Sigmoid colon (tissue), 7 donors: Measurements from ENCODE around the gene IQCK. TPM values are rescaled to one million over a fixed set of nuclear protein-coding genes. Genes with fewer than 3 reads are reported as not detected.

ENCODE experiments used
- DNase-seq: peaks from one replicate; pipeline ENCODE4 v3.0.0-alpha.2; 2019
- H3K27ac ChIP-seq, 4 donors: fragments of 200-600 bp; sonication (generic); one replicate each; pipeline ENCODE4 v1.5.1; 2016 to 2019; ENCODE audit warnings: mild to moderate bottlenecking in 1 of 4
- H3K27me3 ChIP-seq, 3 donors: fragments of 200-600 bp; sonication (generic); one replicate each; pipeline ENCODE4 v1.5.1; 2019; ENCODE audit warnings: mild to moderate bottlenecking in 1 of 3
- H3K36me3 ChIP-seq, 4 donors: fragments of 200-600 bp; sonication (generic); one replicate each; pipeline ENCODE4 v1.5.1; 2016 to 2019
- H3K4me1 ChIP-seq, 4 donors: fragments of 200-600 bp; sonication (generic); one replicate each; pipeline ENCODE4 v1.5.1; 2017 to 2019
- H3K4me3 ChIP-seq, 4 donors: fragments of 200-600 bp; sonication (generic); one replicate each; pipeline ENCODE4 v1.5.1; 2017 to 2019; ENCODE audit warnings: mild to moderate bottlenecking in 2 of 4, moderate library complexity in 1 of 4
- H3K9me3 ChIP-seq, 4 donors: fragments of 200-600 bp in 3 of 4; sonication (generic) in 3 of 4; one replicate each; pipeline versions ENCODE4 v1.5.1 to v1.6.1; 2013 to 2019
- CTCF ChIP-seq, 4 experiments: fragments of 450-650 bp in 3 of 4; fragments of 200-600 bp in 1 of 4; IDR thresholded peaks; one replicate each; pipeline ENCODE4 v1.5.1; 2016 to 2019; ENCODE audit warnings: antibody characterized with exemption in 4 of 4, mild to moderate bottlenecking in 3 of 4, moderate library complexity in 2 of 4
- EP300 ChIP-seq, 4 donors: sonication (generic); formaldehyde crosslinking; IDR thresholded peaks; one replicate each; pipeline ENCODE4 v1.6.1; 2017; ENCODE audit warnings: antibody characterized with exemption in 4 of 4
- POLR2A ChIP-seq, 2 donors: fragments of 450-650 bp; IDR thresholded peaks; one replicate each; pipeline ENCODE4 v1.6.1; 2016; ENCODE audit warnings: antibody characterized with exemption in 2 of 2, mild to moderate bottlenecking in 2 of 2, moderate library complexity in 2 of 2
- POLR2AphosphoS5 ChIP-seq, 4 donors: sonication (generic); formaldehyde crosslinking; IDR thresholded peaks; one replicate each; pipeline ENCODE4 v1.6.1; 2017; ENCODE audit warnings: antibody characterized with exemption in 4 of 4
- WGBS, 2 donors: extraction: QIAGEN DNeasy Blood & Tissue Kit; methylation state at CpG; one replicate each; pipeline ENCODE4 v1.1.7; 2013; 5-methylcytosine and 5-hydroxymethylcytosine counted together
- intact Hi-C: fragments of 100-400 bp; cut with DNase I; formaldehyde crosslinking; loops from one replicate; pipeline ENCODE4 v1.15.1; 2023
- polyA plus RNA-seq, 3 donors: library from polyadenylated mRNA; stranded (reverse); fragments of 200-250 nt; gene quantifications; one replicate each; pipeline ENCODE4 v1.2.3, GENCODE V29; 2013
- total RNA-seq, 4 donors: library from RNA; depleted of rRNA; stranded (reverse); fragments of >200 nt; gene quantifications; one replicate each; pipeline ENCODE4 v1.1.0, GENCODE V29; 2016
- donor health status: healthy with polysubstance abuse.
- donor health status: Bipolar disorder and iron deficiency.
- donor health status: healthy.

Gene IQCK
- total and polyA plus RNA-seq, 7 donors: 5.1 to 16.6 (median 10.3) TPM

- intact Hi-C loops: no loop called here
- Histone ChIP-seq H3K9me3 (no peaks in the 10 kb centered on the region), H3K27ac (no peak overlapping the region), H3K27me3 (no peaks in the 10 kb centered on the region), H3K4me1 (no peaks in the 10 kb centered on the region), H3K4me3 (no peak overlapping the region), H3K36me3 (no peaks in the 10 kb centered on the region)
- WGBS, 2 donors: 81 to 86% methylated on average over 3 of the region's 3 CpGs
- no peak for TF ChIP-seq POLR2AphosphoS5 (IDR thresholded peaks at IDR 0.05)
- no peak for DNase-seq
Observed at GRCh38 chr16:19780321-19780720, 62.2 kb downstream of the IQCK start.

- no peak for DNase-seq
- H3K4me1 ChIP-seq: no peaks in the 10 kb centered on the region
- no peaks in the 10 kb centered on the region for H3K9me3 ChIP-seq
- 92 to 93% methylated on average over 6 of the region's 6 CpGs for WGBS, 2 donors
- no peaks in the 10 kb centered on the region for H3K27me3 ChIP-seq
- intact Hi-C loops: no loop called here
- TF ChIP-seq EP300 (IDR thresholded peaks at IDR 0.05) (no peak), CTCF (IDR thresholded peaks at IDR 0.05) (no peak), POLR2A (IDR thresholded peaks at IDR 0.05) (no peak), POLR2AphosphoS5 (IDR thresholded peaks at IDR 0.05) (no peak)
- no peak overlapping the region for H3K27ac ChIP-seq
- no peak overlapping the region for H3K4me3 ChIP-seq
- no peaks in the 10 kb centered on the region for H3K36me3 ChIP-seq
Observed at GRCh38 chr16:19781226-19781625, 63.2 kb downstream of the IQCK start.

GRCh38 chr16:19783363-19784182 lies 65.5 kb downstream of the IQCK start:
- TF ChIP-seq EP300 (IDR thresholded peaks at IDR 0.05): no peak
- H3K9me3 ChIP-seq: no peaks in the 10 kb centered on the region
- no peak overlapping the region for H3K4me3 ChIP-seq
- WGBS, 2 donors: 84 to 89% methylated on average over 17 of the region's 17 CpGs
- intact Hi-C loops: no loop called here
- H3K36me3 ChIP-seq: no peaks in the 10 kb centered on the region
- no peak overlapping the region for H3K27ac ChIP-seq
- no peaks in the 10 kb centered on the region for H3K27me3 ChIP-seq
- no peak for DNase-seq
- H3K4me1 ChIP-seq: no peaks in the 10 kb centered on the region

- WGBS, 2 donors: 82 to 84% methylated on average over 3 of the region's 3 CpGs
- Histone ChIP-seq H3K36me3 (no peaks in the 10 kb centered on the region), H3K27me3 (no peaks in the 10 kb centered on the region), H3K4me3 (no peak overlapping the region), H3K27ac (no peak overlapping the region), H3K9me3 (no peaks in the 10 kb centered on the region), H3K4me1 (no peaks in the 10 kb centered on the region)
- DNase-seq: no peak
- TF ChIP-seq POLR2AphosphoS5 (IDR thresholded peaks at IDR 0.05) (no peak), CTCF (IDR thresholded peaks at IDR 0.05) (no peak), POLR2A (IDR thresholded peaks at IDR 0.05) (no peak), EP300 (IDR thresholded peaks at IDR 0.05) (no peak)
- intact Hi-C loops: no loop called here
Observed at GRCh38 chr16:19784183-19784736, 66.2 kb downstream of the IQCK start.

GRCh38 chr16:19785081-19785480 lies 67.0 kb downstream of the IQCK start:
- Histone ChIP-seq H3K36me3 (no peaks in the 10 kb centered on the region), H3K9me3 (no peaks in the 10 kb centered on the region), H3K4me3 (no peak overlapping the region), H3K27me3 (no peaks in the 10 kb centered on the region), H3K4me1 (no peaks in the 10 kb centered on the region), H3K27ac (no peak overlapping the region)
- intact Hi-C loops: no loop called here
- no peak for TF ChIP-seq CTCF (IDR thresholded peaks at IDR 0.05)
- TF ChIP-seq POLR2A (IDR thresholded peaks at IDR 0.05): no peak
- no peak for TF ChIP-seq POLR2AphosphoS5 (IDR thresholded peaks at IDR 0.05)
- no peak for TF ChIP-seq EP300 (IDR thresholded peaks at IDR 0.05)
- no peak for DNase-seq
- WGBS, 2 donors: 90 to 95% methylated on average over 1 of the region's 1 CpG
